Cerebellar cortex (tissue), 1 donor: ENCODE data around the gene MAPK14.
"Not testable (repeated sequence)": the region's sequence is repeated elsewhere in the genome, so short reads cannot be mapped to it uniquely, and the experiment has no call there.

ENCODE experiments used
- DNase-seq: peaks from one replicate; pipeline ENCODE4 v3.0.0-alpha.2; 2015; ENCODE audit warnings: low spot score

MAPK14 gene

DNA sequence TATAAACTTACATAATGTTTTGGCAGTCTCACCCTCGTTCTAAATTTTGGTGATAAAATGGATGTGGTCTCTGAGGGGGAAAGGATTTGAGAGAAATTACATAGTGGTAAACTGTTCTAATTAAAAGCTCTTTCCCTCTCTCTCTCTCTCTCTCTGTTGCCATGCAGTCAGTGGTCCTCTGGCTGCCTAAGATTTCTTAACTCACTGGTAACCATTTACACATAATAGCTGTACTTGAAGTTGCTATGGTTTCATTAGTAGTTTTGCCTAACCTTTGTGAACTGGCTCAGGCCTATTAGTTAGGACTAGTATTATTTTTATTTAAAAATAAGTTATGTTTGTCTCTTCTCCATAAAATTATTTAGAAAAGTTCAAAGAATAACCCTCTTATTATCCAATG lies 42.0 kb downstream of the MAPK14 start:
- no peak for DNase-seq

DNA sequence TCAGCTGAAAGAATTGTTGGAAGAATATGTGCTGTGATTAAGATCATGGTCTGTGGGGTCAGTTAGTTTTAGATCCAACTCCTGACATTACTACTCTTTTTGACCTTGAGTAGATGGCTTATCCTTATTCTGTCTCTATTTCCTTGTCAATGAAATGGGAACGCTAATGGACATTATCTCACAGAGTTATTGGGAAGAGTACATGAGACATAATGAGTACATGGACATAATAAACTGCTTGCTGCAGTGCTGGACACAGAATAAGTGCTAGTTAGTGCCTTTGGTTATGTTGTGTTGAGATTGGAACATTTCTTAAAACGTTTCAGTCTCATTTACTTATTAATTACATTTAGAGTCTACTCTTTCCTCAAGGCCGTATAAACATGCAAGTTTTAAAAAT lies 42.6 kb downstream of the MAPK14 start:
- no peak for DNase-seq

DNA sequence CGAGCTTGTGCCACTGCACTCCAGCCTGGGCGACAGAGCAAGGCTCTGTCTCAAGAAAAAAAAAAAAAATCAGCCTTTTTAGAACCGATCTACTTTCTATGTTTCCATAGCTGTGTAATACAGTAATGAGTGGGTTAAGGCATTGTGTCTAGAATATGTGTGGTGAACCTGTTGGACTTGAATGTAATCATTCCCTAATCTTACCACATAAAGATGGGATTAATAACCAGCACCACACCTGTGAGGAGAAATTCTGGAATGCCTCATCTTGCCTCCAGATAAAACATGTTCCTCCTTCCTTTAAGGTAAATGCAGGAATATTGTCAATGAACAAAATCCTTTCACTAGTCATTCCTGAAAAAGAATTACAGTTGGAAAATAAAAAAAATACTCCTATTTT lies 43.7 kb downstream of the MAPK14 start:
- DNase-seq: no peak

DNA sequence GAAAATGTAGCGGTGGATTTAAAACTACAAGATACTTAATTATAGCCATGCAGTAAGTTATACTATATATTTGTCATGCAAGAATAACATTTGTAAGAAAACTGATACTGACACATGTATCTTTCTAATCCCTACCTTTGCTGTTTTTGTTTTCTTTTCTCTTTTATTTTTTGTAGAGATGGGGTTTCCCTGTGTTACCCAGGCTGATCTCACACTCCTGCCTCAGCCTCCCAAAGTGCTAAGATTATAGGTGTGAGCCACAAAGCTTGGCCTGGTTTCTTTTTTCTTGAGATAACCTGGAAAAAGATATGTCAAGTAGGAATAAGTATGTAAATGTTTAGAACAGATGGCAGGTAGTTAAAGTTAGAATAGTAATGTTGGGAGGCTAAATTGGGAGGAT lies 44.1 kb downstream of the MAPK14 start:
- DNase-seq: no peak

DNA sequence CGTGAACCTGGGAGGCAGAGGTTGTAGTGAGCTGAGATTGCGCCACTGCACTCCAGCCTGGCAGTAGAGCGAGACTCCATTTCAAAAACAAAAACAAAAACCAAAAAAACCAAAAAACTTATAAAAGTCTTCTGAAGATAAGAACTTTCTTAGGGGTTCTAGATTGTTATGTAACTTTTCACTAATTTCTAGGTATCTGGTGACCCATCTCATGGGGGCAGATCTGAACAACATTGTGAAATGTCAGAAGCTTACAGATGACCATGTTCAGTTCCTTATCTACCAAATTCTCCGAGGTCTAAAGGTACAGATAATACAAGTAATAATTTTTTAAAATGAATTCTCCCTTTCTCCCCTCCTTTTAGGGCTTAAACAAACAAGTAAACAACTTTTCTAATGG lies 45.1 kb downstream of the MAPK14 start:
- no peak for DNase-seq

DNA sequence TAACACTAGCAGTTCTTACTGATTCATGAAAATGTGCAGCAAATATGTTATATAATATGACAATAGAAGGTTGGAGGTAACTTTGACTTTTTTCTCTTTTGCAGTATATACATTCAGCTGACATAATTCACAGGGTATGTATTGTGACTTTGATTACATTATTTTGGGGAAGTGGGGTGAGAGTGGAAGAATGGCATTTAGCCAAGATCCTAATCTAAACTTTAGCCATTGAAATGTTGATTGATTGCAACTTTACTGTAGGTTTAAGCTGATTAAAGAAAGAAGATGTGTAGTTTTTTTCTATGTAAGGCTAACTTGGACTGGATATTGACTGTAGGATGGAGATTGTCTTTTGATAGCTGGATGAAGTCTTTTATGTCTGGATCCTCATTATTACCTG lies 46.0 kb downstream of the MAPK14 start:
- DNase-seq: no peak

DNA sequence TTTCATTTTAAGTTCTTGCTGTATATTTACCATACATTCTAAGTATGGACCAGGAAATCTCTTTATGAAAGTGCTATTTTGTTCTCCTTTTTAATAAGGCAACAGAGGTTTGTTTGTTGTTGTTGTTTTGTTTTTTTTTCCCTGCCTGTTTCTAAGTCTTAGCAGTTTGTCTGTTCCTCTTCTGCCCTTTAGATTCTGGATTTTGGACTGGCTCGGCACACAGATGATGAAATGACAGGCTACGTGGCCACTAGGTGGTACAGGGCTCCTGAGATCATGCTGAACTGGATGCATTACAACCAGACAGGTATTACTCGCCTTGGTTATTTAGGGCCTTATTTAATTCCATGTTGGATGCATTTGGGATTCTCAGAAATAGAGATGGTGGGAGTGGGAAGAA lies 48.0 kb downstream of the MAPK14 start:
- DNase-seq: peak; percentile 71

DNA sequence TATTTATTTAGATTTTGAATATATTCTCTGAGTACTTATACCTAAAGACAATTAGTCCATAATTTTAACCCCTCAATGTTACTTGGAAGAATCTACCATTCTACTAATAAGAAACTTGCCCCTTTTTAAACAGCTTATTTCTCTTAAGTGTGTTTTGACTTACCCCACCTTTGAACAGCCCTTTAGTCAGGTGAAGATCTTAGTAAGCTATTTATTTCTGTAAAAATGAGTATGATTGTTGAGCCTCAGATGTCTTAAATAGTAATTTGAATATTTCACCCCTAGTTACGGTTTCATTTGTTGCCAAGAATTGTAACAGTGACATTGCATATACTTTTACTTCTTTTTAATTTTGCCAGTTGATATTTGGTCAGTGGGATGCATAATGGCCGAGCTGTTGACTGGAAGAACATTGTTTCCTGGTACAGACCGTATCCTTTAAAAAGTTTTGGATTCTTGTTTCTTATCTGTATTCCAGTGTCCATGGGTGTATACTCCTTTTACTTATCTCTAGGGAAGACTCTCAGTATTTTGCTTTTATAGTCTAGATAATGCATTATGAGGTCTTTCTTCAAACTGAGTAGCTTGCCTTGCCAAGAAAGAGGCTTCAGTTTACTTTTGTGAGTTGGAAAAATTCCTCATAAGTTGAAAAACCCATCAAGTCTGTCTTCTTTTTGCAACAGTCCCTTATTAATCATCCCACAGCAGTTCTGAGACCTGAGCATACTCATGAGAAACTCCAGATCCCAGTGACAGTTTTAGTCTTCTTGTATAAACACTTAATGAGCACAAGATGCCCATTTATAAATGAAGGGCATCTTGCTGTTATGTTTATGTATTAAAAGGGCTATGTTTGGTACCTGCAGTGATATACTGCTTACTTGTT lies 48.8 kb downstream of the MAPK14 start:
- no peak for DNase-seq

DNA sequence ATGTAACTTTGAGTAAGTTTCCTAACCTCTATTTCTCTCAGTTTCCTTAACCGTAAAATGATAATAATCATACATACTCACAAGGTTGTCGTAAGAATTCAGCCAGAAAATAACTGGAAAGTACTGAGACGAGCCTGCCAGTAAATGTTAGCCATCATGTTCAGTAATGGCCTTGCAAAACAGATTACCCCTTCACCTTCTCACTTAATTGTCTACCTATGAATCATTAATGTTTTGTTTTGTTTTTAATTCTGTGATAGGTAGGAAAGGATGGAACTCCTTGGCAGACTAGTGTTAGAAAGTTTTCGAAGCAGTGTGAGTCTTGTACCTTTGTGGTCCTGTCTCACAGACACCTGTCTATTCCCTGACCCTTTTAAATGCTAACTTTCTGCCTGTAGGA lies 50.6 kb downstream of the MAPK14 start:
- no peak for DNase-seq

DNA sequence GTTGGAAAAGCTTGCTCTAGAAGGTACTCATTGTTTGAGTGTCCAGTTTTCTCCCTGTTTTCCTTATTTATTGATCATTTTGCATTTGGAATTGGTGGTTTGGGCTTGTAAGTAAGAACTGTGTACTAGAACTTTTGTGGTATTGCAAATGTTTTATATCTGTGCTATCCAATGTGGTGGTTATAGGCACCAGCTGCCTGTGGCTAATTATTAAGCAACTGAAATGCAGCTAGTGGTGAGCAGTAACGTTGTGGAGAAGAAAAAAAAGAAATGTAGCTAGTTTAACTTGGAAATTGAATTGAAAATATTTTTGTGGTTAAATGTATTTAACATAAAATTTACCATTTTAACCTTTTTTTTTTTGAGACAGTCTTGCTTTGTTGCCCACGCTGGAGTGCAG lies 52.0 kb downstream of the MAPK14 start:
- no peak for DNase-seq

DNA sequence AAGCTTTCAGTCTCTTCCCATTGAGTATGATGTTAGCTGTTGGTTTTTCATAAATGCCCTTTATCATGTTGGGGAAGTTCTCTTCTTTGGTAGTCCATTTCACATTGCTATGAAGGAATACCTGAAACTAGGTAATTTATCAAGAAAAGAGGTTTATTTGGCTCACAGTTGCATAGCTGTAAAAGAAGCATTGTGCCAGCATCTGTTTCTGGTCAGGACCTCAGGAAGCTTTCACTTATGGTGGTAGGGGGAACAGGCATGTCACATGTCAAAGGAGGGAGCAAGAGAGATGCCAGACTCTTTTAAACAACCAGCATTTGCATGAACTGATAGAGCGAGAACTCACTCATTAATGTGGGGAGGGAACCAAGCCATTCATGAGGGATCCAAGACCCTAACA lies 54.7 kb downstream of the MAPK14 start:
- DNase-seq: no peak

DNA sequence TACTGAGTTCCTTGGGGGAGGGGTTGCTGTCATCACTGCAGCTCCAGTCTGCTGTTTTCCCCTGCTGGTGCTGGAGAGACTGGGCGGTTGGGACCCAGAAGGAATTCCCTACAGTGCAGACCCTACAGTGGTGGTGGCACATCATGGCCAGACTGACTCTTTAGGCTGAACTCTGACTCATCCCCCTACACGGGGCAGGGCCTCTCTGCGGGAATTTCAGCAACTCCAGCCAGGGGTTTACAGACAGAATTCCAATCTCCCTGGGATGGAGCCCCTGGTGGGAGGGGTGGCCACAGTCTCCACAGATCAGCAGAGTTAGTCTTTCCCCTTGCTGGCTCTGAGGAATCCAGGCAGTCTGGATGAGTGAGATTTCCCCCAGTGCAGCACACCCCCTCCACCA lies 55.8 kb downstream of the MAPK14 start:
- no peak for DNase-seq

DNA sequence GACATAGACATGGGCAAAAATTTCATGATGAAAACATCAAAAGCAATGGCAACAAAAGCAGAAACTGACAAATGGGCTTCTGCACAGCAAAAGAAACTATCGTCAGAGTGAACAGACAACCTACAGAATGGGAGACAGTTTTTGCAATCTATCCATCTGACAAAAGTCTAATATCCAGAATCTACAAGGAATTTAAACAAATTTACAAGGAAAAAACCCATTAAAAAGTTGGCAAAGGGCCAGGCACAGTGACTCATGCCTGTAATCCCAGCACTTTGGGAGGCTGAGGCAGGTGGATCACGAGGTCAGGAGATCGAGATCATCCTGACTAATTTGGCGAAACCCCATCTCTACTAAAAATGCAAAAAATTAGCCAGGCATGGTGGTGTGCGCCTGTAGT lies 60.6 kb downstream of the MAPK14 start:
- not testable (repeated sequence) for DNase-seq

DNA sequence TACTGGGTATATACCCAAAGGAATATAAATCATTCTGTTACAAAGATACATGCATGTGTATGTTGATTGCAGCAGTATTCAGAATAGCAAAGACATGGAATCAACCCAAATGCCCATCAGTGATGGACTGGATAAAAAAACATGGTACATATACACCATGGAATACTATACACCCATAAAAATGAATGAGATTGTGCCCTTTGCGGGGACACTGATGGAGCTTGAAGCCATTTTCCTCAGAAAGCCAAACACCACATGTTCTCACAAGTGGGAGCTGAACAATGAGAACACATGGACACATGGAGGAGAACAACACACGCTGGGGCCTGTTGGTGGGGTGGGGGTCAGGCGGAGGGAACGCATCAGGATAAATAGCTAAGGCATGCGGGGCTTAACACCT lies 61.4 kb downstream of the MAPK14 start:
- DNase-seq: no peak

DNA sequence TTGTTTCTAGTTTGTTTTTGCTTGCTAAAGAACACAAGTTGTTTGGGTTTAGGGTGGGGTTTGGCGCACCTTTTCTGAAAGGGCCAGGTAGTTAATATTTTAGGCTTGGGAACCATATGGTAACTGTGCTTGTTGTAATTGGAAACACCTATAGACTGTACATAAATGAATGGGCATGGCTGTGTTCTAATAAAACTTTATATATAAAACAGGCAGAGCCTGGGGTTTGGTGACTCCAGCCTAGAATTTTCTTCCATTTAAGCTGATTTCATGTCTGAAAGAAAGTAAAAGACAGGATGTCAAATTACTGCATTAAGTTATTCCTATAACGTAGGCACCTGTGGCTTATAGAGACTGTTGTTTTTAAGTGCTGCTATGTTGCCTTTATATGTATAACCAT lies 66.6 kb downstream of the MAPK14 start:
- DNase-seq: no peak

DNA sequence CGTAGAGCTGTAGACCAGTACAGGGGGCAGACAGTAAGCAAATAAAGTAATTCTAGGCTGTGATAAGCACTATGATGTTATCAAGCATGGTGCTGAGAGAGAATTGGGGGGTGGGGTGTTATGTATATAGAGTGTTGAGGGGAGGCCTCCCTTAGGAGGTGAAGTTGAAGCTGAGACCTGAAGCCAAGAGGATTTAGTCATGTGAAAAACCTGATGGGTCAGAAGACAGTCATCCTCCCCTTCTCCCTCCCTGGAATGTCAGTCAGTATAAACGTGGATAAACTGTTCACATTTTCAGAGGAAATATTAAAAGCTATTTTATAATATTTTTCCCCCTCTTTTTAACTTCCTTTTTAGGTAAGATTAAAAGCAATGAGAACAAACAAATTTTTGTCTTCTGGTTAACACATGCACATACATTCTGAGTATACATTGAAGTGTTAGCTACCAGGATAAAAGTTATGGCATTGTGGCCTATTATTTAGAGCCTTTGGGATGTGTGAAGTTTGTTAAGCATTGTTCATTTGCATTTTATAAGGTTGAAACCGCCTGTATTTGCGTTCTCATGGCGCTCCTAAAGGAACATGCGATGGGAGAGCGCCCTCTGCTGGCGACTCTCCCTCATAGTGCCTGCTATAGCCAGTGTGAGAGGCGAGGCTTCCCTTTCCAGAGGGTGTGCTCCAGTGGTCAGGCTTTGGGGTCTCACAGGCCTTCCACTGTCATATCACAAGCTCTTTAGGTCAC lies 67.3 kb downstream of the MAPK14 start:
- DNase-seq: peak; percentile 86

DNA sequence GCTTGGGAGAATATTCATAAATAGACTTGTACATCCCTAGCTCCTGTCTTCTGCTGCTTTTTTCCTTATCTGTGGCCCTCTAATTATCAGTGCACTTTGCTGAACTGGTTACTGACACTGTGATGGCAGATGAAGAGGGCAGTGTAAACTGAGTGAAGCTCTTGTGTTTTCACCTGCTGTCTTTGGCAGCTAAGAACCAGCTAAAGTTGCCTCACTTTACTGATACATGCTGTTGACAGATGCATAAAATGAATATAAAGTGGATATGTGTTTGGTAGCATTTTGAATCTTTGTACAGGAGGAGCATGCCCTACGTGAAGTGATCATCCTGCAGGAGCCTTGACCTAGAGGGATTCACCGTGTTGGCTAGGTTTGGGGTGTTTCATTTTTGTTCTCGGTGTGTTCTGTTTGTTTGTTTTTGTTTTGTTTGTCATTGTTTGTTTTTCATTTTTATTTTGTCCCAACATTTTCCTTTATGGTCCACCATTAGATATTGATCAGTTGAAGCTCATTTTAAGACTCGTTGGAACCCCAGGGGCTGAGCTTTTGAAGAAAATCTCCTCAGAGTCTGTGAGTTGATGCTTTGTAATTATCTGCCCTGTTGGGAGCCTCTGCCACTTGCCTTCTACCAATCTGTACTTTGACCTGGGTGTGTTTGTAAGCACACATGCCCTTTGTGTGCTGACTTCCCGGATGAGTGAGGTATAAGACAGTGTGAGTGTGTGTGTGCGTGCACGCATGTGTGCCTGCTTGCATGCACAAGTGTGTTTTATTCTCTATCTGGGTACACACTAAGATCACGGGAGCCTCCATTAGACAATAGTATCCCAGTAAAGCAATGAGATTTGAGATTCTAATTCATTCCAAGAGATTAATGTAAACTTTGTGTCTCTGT lies 68.1 kb downstream of the MAPK14 start:
- no peak for DNase-seq

DNA sequence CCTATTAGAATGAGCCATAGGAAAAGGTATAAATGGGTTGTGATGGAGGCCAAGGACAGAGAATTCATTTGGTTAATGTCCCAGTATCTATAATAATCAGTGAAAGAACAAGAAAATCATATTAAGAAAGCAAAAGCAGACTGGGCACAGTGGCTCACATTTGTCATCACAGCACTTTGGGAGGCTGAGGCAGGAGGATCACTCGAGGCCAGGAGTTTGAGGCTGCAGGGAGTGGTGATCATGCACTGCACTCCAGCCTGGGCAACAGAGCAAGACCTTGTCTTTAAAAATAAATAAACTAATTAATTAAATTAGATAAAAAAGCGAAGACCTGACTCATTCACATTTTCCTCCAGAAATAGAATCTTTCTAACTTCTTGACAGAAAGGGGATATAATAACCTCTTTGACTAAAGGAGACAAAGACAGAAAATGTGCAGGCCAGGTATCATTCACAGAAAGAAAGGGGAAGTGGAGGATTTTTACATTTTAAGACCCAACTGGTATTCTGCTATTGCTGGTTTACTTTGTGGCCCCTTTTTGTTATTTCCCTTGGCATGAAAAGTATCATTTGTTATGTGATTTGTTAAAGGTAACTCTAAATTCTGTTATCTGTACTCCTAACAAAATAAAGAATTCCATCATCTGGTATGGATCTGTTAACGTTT lies 70.8 kb downstream of the MAPK14 start:
- DNase-seq: no peak

DNA sequence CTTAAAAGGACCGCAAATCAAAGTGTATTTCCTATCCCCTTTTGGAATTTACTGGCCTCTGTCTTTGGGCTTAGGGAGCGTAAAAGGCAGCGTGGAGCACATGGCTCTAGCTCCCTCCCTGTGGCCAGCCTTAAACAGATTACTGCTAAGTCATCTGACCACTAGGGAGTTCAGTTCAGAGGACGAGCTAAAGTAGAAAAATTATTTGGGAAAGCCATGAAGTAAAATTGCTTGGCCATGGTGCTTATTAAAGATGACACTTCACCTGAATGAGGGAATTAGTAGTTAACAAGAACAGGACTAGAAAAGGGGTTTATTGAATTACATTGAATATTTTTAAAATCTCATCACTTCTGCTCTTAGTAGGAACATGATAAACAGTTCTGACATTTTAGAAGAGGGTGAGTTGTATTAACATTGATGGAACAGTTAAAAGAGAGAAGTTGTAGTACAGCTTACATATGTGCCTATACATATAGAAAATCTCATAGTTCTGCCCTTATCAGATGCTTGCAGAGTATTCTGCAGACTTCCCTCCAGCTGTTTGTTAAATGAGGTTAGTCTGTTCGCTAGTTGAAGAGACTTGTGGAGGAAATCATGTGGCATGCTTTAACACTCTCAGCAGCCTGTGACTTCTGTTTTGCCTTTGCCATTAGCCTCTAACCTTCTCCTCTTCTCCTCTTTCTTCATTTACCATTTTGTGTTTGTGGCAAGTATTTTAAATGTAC lies 71.5 kb downstream of the MAPK14 start:
- DNase-seq: no peak

DNA sequence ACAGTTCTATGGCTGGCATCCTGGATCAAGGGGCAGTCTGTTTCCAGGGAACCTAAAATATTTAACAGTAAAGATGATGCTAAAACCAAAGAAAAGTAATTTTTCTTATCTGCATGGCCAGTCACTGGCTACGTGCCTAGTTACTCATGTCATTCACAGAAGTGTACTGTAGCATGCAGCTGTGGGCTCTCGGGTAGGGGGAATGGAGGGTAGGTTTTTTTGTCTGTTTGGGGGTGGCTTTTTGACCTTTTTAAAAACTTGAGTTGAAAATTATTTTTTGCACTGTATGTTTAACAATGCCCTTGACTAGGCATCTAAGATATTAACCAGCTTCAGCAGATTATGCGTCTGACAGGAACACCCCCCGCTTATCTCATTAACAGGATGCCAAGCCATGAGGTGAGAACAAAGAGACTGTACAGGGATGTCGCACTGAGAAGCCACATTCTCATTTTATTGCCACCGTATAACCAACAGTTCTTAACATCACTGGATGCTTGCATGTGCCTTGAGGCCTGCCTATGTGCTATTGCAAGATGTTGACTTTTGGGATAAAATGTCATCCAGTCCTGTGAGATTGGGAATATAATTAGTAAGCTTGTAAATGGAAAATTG lies 72.4 kb downstream of the MAPK14 start:
- DNase-seq: no peak

DNA sequence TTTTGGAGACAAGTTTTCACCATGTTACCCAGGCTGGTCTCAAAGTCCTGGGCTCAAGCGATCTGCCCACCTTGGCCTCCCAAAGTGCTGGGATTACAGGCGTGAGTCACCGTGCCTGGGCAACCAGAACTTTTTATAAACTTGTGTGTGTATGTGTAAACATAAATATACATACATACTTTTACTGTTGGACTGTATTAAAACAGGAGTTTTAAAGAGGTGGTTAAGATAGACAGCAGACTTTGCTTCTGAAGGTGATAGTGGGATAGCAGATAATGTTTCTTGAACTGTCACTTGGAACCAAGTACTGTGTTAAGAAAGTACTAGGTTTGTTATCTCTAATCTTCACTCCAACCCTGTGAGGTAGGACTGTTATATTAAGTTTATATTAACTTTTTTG lies 74.1 kb downstream of the MAPK14 start:
- DNase-seq: no peak
